Measurements from ENCODE around the gene CDK12. TPM values are rescaled to one million over a fixed set of nuclear protein-coding genes. Genes with fewer than 3 reads are reported as not detected.

CDK12 gene
- total RNA-seq, 4 donors from 2014 or later: 39.3 to 50.4 (median 40.7) TPM

DNA sequence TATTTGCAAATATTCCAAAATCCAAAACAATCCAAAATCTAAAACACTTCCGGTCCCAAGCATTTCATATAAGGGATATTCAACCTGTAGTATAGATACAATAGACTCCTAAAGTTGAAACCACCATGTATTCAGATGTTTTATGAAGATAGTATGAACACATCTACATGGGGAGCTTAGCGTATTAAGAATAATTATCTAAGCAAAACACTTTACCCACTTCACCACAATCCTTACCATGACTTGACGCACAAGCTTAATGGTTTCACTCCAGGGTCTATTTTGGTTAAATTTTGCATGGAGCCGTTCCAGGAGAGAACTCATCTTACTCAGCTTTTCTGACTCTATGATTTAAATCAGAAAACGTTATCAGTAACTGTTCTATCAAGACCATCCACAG is 13.7 kb upstream of the CDK12 start:
- H3K4me3 ChIP-seq: no peak overlapping the region
- H3K9me3 ChIP-seq: no peaks in the 10 kb centered on the region
- peaks cover 0 to 64% (median 21%) of the 10 kb centered on the region in 3 donors for H3K36me3 ChIP-seq
- H3K4me1 ChIP-seq: peaks cover 0 to 35% (median 9%) of the 10 kb centered on the region in 4 donors
- WGBS, 2 donors: 88 to 90% methylated on average over 5 of the region's 5 CpGs
- TF ChIP-seq POLR2A (IDR thresholded peaks at IDR 0.05) (no peak), EP300 (IDR thresholded peaks at IDR 0.05) (no peak)
- TF ChIP-seq, protein P1, sequence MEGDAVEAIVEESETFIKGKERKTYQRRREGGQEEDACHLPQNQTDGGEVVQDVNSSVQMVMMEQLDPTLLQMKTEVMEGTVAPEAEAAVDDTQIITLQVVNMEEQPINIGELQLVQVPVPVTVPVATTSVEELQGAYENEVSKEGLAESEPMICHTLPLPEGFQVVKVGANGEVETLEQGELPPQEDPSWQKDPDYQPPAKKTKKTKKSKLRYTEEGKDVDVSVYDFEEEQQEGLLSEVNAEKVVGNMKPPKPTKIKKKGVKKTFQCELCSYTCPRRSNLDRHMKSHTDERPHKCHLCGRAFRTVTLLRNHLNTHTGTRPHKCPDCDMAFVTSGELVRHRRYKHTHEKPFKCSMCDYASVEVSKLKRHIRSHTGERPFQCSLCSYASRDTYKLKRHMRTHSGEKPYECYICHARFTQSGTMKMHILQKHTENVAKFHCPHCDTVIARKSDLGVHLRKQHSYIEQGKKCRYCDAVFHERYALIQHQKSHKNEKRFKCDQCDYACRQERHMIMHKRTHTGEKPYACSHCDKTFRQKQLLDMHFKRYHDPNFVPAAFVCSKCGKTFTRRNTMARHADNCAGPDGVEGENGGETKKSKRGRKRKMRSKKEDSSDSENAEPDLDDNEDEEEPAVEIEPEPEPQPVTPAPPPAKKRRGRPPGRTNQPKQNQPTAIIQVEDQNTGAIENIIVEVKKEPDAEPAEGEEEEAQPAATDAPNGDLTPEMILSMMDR (IDR thresholded peaks at IDR 0.05): no peak
- no peak overlapping the region for H3K27ac ChIP-seq
- H3K27me3 ChIP-seq: no peaks in the 10 kb centered on the region
- no peak for DNase-seq (ENCODE audit: low spot score in 2 of 2)

DNA sequence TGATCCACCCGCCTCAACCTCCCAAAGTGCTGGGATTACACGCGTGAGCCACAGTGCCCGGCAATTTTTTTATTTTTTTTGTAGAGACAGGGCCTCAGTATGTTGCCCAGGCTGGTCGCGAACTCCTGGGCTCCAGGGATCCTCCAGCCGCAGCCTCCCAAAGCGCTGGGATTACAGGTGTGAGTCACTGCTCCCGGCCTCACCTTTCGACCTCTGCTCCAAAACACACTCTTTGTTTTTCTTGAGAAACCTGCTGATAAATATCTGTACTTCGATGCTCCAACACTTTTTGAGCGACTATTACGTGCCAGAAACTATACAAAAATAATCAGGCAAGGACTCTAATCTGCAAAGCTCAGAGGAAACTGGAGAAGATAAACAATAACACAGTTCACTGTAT is 11.2 kb upstream of the CDK12 start:
- no peaks in the 10 kb centered on the region for H3K27me3 ChIP-seq
- H3K4me1 ChIP-seq: peaks cover 0 to 35% (median 9%) of the 10 kb centered on the region in 4 donors
- H3K4me3 ChIP-seq: peak overlapping the region in 3 of 4 donors; percentile 44 to 84 (median 75)
- no peak overlapping the region for H3K27ac ChIP-seq
- TF ChIP-seq, protein P1 (IDR thresholded peaks at IDR 0.05): no peak
- TF ChIP-seq POLR2A (IDR thresholded peaks at IDR 0.05) (no peak), EP300 (IDR thresholded peaks at IDR 0.05) (no peak)
- no peak for DNase-seq (ENCODE audit: low spot score in 2 of 2)
- H3K36me3 ChIP-seq: peaks cover 0 to 40% (median 13%) of the 10 kb centered on the region in 3 donors
- H3K9me3 ChIP-seq: no peaks in the 10 kb centered on the region
- 89 to 93% methylated on average over 13 of the region's 13 CpGs for WGBS, 2 donors

DNA sequence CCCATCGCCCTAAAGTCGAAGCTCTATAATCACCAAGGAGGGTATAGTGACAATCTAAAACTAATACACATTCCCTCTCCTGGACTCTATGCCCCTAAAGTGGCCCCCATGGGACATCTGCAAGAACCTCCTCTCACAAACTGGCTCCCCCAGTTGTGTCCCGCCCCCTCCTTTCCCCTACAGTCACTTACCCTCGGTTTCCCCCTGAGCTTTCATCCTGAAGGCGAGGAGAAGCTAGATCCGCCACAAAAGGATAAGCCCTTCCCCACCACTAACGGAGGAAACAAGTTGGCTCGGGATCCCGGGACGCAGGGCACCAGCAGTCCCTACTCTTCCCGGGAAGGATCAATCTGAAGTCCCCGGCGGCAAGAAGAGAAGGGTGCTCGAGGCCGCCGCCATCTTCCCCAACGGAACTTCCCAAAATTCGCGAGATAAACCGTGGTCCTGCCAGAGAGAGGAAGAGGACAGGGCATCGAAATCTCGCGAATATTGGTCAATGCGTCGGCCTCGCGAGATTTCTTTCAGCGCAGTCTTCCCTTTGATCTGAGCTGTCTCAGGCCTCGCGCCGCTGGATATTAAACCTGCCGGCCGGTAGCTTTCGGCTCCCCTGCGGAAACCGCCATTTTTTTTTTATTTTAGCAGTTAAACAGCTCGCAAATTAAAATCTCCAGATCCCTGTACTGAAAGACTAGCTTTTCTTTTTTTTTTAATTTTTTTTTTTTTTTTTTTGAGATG is 10.3 kb upstream of the CDK12 start, which contains the start of gene MED1:
TSS of gene MED1 (minus strand) at position 417 of the 735 bp plus-strand sequence. CDS start at position 216, 201 bp downstream.
- peak; percentile 87 to 93 for DNase-seq (ENCODE audit: low spot score in 2 of 2)
- Histone ChIP-seq H3K4me3 (peak within 1 kb of the TSS; percentile 44 to 84 (median 72)), H3K4me1 (peaks cover 0 to 35% (median 9%) of the 10 kb centered on the region in 4 donors), H3K36me3 (peaks cover 0 to 30% (median 12%) of the 10 kb centered on the region in 3 donors), H3K27me3 (no peaks in the 10 kb centered on the region), H3K9me3 (no peaks in the 10 kb centered on the region), H3K27ac (peak within 1 kb of the TSS; percentile 68 to 91 (median 86))
- TF ChIP-seq, protein P1 (IDR thresholded peaks at IDR 0.05): no peak
- TF ChIP-seq EP300 (IDR thresholded peaks at IDR 0.05) (peak in 1 of 2 donors; percentile 85), POLR2A (IDR thresholded peaks at IDR 0.05) (peak in 1 of 2 donors; percentile 56)
- 0 to 1% methylated on average over 36 to 37 of the region's 37 CpGs for WGBS, 2 donors

DNA sequence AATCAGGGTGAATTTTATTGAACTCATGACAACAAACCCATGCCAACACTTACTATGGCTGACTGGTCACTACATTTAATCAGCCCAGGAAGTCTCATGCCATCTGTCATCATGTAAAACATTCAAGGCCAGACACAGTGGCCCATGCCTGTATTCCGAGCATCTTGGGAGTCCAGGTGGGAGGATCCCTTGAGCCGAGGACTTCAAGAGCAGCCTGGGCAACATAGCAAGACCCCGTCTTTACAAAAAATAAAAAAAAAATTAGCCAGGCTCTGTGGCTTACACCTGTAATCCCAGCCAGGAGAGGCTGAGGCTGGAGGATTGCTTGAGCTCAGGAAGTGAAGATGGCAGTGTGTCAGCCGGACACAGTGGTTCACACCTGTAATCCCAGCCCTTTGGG is 5.4 kb upstream of the CDK12 start:
- no peaks in the 10 kb centered on the region for H3K36me3 ChIP-seq
- H3K27me3 ChIP-seq: no peaks in the 10 kb centered on the region
- H3K4me1 ChIP-seq: peaks cover 0 to 9% (median 3%) of the 10 kb centered on the region in 4 donors
- no peak for DNase-seq (ENCODE audit: low spot score in 2 of 2)
- H3K4me3 ChIP-seq: no peak overlapping the region
- no peak overlapping the region for H3K27ac ChIP-seq
- WGBS, 2 donors: 74 to 87% methylated on average over 4 of the region's 4 CpGs
- TF ChIP-seq, protein P1 (IDR thresholded peaks at IDR 0.05): no peak
- TF ChIP-seq POLR2A (IDR thresholded peaks at IDR 0.05): no peak
- no peaks in the 10 kb centered on the region for H3K9me3 ChIP-seq

DNA sequence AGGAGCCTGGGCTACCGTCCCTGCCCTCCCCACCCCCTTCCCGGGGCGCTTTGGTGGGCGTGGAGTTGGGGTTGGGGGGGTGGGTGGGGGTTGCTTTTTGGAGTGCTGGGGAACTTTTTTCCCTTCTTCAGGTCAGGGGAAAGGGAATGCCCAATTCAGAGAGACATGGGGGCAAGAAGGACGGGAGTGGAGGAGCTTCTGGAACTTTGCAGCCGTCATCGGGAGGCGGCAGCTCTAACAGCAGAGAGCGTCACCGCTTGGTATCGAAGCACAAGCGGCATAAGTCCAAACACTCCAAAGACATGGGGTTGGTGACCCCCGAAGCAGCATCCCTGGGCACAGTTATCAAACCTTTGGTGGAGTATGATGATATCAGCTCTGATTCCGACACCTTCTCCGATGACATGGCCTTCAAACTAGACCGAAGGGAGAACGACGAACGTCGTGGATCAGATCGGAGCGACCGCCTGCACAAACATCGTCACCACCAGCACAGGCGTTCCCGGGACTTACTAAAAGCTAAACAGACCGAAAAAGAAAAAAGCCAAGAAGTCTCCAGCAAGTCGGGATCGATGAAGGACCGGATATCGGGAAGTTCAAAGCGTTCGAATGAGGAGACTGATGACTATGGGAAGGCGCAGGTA is 762 bp downstream of the CDK12 start:
- peak in 1 of 2 donors; percentile 22 for DNase-seq (ENCODE audit: low spot score in 2 of 2)
- WGBS, 2 donors: 0 to 1% methylated on average over 32 to 34 of the region's 34 CpGs

More for the DNA sequence above, 762 bp downstream of the CDK12 start:
- no peaks in the 10 kb centered on the region for H3K9me3 ChIP-seq
- H3K4me1 ChIP-seq: peaks cover 0 to 35% (median 25%) of the 10 kb centered on the region in 4 donors
- H3K4me3 ChIP-seq: peak overlapping the region; percentile 87 to 92 (median 90)
- peaks cover 0 to 4% (median 4%) of the 10 kb centered on the region in 3 donors for H3K36me3 ChIP-seq
- peak overlapping the region; percentile 92 to 98 (median 98) for H3K27ac ChIP-seq
- TF ChIP-seq, protein P1 (IDR thresholded peaks at IDR 0.05): no peak
- no peak for TF ChIP-seq POLR2A (IDR thresholded peaks at IDR 0.05)
- no peak for TF ChIP-seq EP300 (IDR thresholded peaks at IDR 0.05)
- no peaks in the 10 kb centered on the region for H3K27me3 ChIP-seq
